GM18520 (cell line): ENCODE measurements around the gene UBE4B.
"Not testable (repeated sequence)": the region's sequence is repeated elsewhere in the genome, so short reads cannot be mapped to it uniquely, and the experiment has no call there.

ENCODE experiments used
- ATAC-seq: cut with Tn5 transposase; IDR thresholded peaks from one replicate; pipeline ENCODE4 v1.9.1; 2021; ENCODE audit not compliant: unreplicated experiment

The UBE4B gene

GRCh38 chr1:10170239-10170574, 137.4 kb downstream of the UBE4B start:
- peak; percentile 53 for ATAC-seq

DNA sequence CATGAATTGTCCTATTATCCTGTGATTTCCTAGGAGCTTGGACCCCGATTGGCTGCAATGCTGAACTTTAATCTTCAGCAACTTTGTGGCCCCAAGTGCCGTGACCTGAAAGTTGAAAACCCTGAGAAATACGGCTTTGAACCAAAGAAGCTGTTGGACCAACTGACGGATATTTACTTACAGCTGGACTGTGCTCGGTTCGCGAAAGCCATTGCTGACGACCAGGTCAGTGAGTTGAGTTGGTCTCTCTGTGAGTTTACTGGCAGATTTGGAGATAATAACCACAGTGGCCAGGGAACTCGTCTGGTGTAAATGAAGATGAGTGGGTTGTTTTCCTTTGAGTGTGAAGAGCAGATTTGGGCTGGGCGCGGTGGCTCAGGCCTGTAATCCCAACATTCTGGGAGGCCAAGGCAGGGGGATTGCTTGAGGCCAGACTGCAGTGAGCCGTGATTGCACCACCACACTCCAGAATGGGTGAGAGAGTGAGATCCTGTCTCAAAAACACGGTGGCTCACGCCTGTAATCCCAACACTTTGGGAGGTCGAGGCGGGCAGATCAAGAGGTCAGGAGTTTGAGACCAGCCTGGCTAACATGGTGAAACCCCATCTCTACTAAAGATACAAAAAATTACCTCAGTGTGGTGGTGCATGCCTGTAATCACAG, 138.5 kb downstream of the UBE4B start:
- no peak for ATAC-seq

- ATAC-seq = no peak
These were observed 139.4 kb downstream of the UBE4B start for GRCh38 chr1:10171995-10172669.

DNA sequence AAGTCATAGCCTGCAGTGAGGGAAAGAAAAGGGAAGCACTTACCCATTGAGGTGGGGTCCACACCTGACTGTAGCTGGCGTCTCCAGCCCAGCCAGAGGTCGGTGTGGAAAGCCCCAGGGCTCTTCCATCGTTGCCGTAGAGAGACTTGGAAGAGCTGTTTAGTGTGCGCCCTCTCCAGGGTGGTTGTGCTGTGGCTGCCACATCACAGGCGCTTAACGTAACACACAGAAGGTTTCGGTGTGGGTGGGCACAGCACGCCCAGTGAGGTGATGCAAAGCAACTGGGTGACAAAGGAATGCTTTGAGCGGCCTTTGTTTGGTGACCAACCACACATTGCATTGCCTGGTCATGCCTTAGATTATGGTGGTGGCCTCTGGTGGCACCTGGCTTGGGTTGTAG, 140.8 kb downstream of the UBE4B start:
- ATAC-seq = no peak

- no peak for ATAC-seq
These were observed 145.1 kb downstream of the UBE4B start for GRCh38 chr1:10177876-10178275.

DNA sequence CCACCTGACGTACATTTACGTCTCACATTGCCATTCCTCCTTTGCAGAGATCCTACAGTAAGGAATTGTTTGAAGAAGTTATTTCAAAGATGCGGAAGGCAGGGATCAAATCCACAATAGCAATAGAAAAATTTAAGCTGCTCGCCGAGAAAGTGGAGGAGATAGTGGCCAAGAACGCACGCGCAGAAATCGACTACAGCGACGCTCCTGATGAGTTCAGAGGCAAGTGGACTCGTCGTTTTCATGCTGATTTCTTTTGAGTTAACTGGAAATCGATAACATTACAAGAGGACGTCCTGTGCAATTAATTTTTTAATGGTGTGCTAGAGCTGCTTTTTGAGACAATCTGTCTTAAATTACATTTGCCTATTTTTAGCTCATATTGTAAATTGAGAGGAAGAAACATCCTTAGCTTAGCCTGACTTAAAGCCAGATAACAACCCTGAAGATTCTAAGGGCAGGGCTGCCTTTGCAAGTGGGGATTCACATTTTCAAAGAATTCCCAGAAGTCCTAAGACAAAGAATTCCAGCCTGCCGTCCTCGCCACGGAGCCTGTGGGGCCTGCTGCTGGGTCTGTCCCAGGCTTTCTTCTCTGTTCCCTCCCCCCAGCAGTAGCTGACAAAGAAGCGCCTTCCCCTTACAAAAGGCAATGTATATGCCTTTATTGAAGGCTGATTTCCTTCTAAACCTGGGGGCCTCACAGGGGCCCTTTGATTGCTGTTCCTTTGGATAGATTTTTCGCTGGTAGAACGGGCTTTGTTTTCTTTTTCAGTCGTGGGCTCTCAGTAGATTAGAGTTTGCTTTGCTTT, 146.0 kb downstream of the UBE4B start:
- no peak for ATAC-seq

DNA sequence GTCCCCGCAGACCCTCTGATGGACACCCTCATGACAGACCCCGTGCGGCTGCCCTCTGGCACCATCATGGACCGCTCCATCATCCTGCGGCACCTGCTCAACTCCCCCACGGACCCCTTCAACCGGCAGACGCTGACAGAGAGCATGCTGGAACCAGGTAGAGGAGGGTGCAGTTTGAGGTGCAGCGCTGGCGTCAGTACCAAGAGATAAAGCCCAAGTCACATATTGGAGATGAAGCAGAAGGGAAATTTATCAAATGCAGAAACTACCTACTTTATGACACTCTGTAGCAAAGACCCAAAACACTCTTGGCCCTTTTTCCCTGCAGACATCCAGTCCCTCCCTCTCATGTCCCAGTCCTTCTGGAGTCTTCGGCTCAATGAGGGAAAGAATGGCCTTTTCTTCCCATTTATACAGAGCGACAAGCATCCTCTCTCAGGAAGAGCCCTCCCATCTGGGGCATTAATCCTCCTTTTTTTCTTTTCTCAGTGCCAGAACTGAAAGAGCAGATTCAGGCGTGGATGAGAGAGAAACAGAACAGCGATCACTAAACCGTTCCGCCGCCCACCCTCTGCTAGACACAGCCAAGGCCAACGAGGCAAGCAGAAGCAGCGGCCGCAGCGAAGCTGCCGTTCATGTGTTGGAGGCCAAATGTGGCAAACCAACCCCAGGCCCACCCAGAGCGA, 146.8 kb downstream of the UBE4B start:
- ATAC-seq = no peak

DNA sequence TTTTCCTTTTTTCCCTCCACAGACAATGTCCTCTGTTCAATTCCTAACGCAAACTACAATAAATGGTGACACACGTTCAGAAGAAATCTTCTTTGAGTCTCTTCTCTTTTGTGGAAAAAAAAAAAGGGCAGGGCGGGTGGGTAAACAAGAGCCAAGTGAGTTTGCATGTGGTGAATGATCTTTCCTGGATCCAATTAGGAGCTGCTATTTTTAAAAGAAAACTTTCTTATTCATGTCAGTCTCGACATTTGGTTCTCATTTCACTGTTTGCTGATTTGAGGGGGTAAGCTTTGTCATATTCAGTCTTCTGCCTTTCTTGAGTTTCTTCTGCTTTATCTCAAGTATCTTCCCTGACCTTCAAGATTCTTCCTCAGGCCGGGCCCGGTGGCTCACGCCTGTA, 148.4 kb downstream of the UBE4B start:
- ATAC-seq = no peak

DNA sequence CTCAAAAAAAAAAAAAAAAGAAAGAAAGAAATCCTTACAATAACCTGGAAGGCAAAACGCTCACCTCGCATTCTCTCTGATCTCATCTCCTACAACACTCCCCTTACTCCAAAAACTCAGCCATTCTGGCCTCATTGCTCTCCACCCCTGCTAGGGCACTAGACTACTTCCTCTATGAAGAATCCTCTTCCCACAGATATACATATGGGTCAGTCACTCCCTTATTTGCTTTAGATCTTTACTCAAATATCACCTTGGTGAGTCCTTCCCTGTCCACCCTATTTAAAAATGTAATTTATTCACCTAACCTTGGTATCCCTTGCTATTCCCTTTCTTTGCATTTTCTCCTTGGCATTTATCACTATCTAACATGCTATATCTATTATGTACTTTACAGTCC, 153.0 kb downstream of the UBE4B start:
- ATAC-seq = no peak

DNA sequence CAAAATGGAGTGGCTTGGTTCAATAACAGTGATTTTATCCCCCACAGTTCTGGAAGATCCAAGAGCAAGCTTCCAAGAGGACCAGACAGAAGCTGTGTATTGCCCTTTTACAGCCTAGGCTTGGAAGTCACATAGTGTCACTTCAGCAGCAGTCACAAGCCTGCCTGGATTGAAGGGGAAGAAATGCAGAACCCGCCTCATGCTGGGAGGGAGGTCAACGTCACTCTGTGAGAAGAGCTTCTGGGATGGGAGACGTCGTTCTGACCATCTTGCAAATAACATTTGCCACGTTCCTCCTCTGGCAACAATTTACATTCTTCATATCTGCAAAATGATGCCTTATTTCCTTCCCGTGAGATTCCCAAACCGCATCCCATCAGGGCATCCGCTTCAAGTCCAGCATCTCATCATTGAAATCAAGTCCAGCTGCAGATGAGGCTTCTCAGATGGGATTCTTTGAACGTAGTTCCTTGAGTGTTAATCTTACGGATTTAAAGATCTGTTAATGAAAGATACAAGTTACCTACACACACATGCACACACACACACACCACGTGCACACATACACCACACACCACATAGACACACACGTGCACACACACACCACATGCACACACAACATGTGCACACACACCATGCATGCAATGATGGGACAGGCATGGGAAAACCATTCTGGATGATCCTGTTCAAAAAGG, 153.7 kb downstream of the UBE4B start:
- ATAC-seq = no peak

DNA sequence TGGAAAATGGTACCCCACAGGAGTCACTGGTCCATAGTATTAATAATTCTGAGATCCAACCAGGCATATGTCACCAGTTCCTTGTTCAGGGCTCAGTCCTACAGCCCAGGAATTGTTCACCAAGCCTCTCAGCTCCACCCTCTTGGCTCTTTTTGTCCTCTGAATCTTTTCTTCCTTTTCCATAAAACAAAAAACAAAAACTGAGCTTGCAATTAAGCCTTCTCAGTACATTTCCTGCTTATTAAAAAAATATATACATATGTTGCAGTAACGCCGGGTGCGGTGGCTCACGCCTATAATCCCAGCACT, 154.2 kb downstream of the UBE4B start:
- no peak for ATAC-seq

DNA sequence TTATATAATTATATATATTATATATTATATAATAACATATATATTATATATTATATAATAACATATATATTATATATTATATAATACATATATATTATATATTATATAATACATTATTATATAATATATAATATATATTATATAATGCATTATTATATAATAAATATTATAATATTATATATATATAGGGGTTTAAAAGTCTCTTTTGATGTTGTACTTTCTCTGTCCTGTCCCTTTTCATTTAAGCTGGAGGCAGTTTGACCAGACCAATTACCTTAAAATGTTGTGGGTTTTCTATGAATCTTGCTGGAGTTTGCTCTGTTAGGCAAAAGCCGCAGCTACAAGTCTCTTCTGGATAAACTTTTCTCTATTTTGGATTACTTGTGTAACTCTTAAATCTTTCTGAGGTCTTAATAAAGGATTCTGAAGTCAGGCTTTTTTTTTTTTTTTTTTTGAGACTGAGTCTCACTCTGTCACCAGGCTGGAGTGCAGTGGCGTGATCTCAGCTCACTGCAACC, 155.4 kb downstream of the UBE4B start:
- ATAC-seq = no peak

DNA sequence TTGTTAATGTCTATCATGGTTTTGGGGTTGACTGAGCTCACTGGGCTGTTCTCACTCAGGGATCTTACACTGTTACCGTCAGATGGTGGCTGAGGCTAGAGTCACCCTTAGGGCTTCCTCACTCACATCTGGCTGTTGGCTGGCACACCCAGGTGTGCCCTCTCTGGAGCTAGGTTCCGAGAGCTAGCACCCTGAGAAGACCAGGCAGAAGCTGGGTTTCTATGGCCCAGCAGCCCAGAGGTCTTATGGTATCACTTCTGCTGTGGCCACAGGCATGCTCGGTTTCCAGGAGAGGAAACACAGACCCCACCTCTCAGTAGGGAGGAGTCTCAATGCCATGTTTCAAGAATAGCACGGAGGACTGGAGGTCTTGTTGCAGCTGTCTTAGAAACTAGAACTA, 156.9 kb downstream of the UBE4B start:
- ATAC-seq = no peak

DNA sequence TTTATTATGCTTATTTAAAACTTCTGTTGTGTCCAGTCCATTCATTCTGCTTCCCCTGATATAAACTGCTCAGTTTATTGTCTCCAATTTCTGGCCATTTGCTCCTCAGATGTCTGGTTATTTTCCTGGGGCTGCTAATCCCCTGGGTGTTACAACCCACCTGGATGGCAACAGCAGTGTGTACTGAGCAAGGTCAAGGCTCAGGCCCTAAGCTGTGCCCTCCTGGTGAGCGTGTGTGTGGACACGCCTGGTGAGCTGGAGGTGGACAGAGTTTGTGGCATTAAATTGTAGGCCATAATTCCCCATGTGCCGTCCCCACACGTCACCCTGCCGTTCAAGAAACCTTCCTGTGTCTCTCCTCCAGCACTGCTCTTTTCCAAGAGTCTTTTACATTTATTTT, 159.5 kb downstream of the UBE4B start:
- no peak for ATAC-seq

GRCh38 chr1:10193288-10193687, 160.5 kb downstream of the UBE4B start:
- ATAC-seq = no peak

DNA sequence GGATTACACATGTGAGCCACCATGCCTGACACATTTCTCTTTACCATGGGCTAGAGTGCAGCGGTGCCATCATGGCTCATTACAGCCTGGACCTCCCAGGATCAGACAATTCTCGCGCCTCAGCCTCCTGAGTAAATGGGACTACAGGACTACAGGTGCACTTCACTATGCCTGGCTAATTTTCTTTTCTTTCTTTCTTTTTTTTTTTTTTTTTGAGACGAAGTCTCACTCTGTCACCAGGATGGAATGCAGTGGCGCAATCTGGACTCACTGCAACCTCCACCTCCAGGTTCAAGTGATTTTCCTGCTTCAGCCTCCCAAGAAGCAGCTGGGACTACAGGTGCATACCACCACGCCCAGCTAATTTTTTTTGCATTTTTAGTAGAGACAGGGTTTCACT, 162.8 kb downstream of the UBE4B start:
- ATAC-seq = no peak

DNA sequence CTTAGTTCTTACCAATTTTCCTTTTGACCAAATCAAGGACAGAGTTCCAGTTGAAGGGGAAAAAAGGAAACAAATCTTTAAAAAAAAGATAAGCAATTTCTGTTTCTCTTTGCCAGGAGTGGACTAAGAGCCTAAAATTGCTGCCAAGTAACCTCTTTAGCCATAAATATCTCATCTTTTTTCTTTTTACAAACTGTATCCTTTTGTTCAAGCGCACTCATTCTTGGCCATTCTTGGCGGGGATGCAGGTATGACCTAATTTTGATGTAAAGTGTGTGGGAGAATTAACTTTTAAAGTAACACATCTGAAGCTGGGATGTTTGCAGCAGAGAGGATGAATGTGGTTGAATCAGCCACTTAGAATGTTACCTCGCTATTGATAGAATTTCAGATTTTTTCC, 164.2 kb downstream of the UBE4B start:
- no peak for ATAC-seq

DNA sequence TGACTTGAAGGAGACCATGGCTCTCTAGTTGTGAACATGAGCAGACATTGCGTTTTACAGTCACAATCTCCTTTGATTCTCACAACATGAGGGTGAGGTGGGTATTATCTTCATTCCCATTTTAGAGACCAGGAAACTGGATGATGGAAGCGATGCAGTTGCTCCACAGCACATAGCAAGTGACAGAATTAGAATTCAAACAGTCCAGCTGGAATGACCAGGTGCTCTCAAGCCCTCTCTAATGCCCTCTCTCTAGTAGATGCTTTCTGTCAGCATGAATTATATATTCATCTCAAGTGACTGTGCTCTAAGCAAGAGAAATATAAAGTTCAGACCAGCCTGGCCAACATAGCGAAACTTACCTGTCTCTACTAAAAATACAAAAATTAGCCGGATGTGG, 167.9 kb downstream of the UBE4B start:
- ATAC-seq = no peak

- no peak for ATAC-seq
These were observed 171.4 kb downstream of the UBE4B start for GRCh38 chr1:10204003-10204642.

DNA sequence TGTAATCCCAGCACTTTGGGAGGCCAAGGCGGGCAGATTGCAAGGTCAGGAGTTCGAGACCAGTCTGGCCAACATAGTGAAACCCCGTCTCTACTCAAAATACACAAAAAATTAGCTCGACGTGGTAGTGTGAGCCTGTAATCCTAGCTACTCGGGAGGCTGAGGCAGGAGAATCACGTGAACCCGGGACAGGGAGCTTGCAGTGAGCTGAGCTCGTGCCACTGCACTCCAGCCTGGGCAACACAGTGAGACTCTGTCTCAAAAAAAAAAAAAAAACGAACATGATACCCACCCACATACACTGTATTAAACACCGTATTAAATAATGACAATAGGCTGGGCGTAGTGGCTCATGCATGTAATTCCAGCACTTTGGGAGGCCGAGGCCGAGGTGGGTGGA, 172.4 kb downstream of the UBE4B start:
- ATAC-seq = not testable (repeated sequence)

DNA sequence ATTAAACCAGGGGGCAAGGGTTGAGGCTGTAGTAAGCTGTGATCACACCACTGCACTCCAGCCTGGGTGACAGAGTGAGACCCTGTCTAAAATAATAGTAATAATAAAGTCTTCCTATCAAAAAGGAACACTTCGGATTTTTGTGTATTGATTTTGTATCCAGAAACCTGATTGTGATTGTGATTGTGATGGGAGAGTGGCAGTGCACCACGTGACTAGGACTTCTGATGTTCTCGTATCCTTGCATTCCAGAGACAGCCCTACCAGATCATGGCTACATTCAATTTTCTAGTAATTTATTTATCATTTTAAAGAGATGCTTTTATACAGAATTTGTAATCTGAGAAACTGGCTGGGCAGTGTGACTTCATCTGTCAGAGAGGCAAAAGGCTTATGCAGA, 175.1 kb downstream of the UBE4B start:
- ATAC-seq = no peak
